ENCODE data around the gene SCYGR8. TPM values are rescaled to one million over a fixed set of nuclear protein-coding genes. Genes with fewer than 3 reads are reported as not detected.

SCYGR8 gene
- total and polyA plus RNA-seq, 10 of the 15 experiments (the other 5 are each of a cell fraction or from before 2014, with no cell fraction given): not detected

DNA sequence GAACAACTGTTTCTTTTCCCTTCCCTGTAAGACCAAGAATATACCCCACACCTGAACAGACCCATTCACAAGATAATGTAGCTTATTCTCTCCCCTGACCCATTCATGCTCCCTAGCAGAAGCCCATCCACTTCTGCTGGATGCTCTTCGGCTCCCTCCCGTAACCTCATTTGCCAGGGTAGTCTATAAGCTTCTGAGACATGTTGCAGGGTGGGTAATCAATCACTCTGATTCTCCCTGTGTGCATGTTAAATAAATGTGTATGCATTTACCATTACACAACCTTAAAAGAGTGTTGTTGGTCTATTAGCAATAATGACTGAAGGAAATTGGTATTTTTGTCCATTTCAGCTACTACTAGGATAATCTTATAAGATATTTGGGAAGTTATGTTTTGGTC lies 29.2 kb upstream of the SCYGR8 start:
- no peak overlapping the region for H3K9ac ChIP-seq (ENCODE audit: control insufficient read depth, insufficient read depth, low read length)
- no peaks in the 10 kb centered on the region for H3K9me3 ChIP-seq (replicated peaks; ENCODE audit: control insufficient read depth, insufficient read depth, low read length)
- in situ Hi-C loops (cut with MboI): no loop called here
- no peaks in the 10 kb centered on the region for H3K27me3 ChIP-seq (replicated peaks in 1 of 2; ENCODE audit: control insufficient read depth in 2 of 2, insufficient read depth in 2 of 2, low read length in 1 of 2)
- POLR2A ChIA-PET: interaction anchor here (0.7 kb wide), 1 partner anchor 134 kb away, joined by 6 read pairs; no protein-coding TSS in a partner anchor
- H3K4me2 ChIP-seq (ENCODE audit: control insufficient read depth, insufficient read depth): no peak overlapping the region
- RAD21 ChIA-PET (ENCODE audit: unreplicated experiment): no interaction called here
- intact Hi-C loops (cut with micrococcal nuclease; ENCODE audit: unreplicated experiment): no loop called here
- no peak for DNase-seq (ENCODE audit: low read depth, low spot score)
- no peak overlapping the region for H2AFZ ChIP-seq (ENCODE audit: control insufficient read depth, low read depth, low read length)
- no peak overlapping the region for H3K27ac ChIP-seq (ENCODE audit: control insufficient read depth, insufficient read depth)
- H3K4me1 ChIP-seq (ENCODE audit: control insufficient read depth, insufficient read depth, low read length): no peaks in the 10 kb centered on the region
- WGBS (ENCODE audit: insufficient coverage, insufficient replicate concordance, low lambda C conversion rate, missing lambda C conversion rate): 90% methylated on average over 2 of the region's 2 CpGs
- SMC1A ChIA-PET (ENCODE audit: uncharacterized antibody, unreplicated experiment): interaction anchor here (0.6 to 1.5 kb wide), 3 partner anchors 10 to 156 kb away, joined by 3 to 4 read pairs (median 3); no protein-coding TSS in a partner anchor
- CTCF ChIA-PET: interaction anchor here (0.7 to 1.5 kb wide), 5 partner anchors 49 to 478 kb away, joined by 3 to 5 read pairs (median 3); no protein-coding TSS in a partner anchor
- no peak overlapping the region for H3K4me3 ChIP-seq
- H3K36me3 ChIP-seq (ENCODE audit: control insufficient read depth in 2 of 2, insufficient read depth in 2 of 2, low read length in 1 of 2): no peaks in the 10 kb centered on the region
- no TSS peak for BruUV-seq (replicated peaks)
- no peak for FAIRE-seq
- no peaks in the 10 kb centered on the region for H3K79me2 ChIP-seq (ENCODE audit: control insufficient read depth, insufficient read depth, low read length)
- ATAC-seq: no peak
- no peaks in the 10 kb centered on the region for H4K20me1 ChIP-seq (ENCODE audit: control insufficient read depth, insufficient read depth)
- TF ChIP-seq HDGF (IDR thresholded peaks at IDR 0.05) (no peak), PAX5 (IDR thresholded peaks at IDR 0.05; ENCODE audit: borderline replicate concordance, low read depth, low read length) (no peak), PML (IDR thresholded peaks at IDR 0.05; ENCODE audit: low read length) (no peak), CBX3 (IDR thresholded peaks at IDR 0.05; ENCODE audit: borderline replicate concordance, low read depth) (no peak), ZSCAN29 (IDR thresholded peaks at IDR 0.05) (no peak), SRF (IDR thresholded peaks at IDR 0.05; ENCODE audit: low read depth in 2 of 2, low read length in 2 of 2) (no peak), CHD1 (IDR thresholded peaks at IDR 0.05; ENCODE audit: low read depth, low read length) (no peak), YY1 (IDR thresholded peaks at IDR 0.05; ENCODE audit: low read depth, low read length) (no peak), WRNIP1 (IDR thresholded peaks at IDR 0.05; ENCODE audit: borderline replicate concordance, low read depth, low read length) (no peak)
- TF ChIP-seq, protein P1, sequence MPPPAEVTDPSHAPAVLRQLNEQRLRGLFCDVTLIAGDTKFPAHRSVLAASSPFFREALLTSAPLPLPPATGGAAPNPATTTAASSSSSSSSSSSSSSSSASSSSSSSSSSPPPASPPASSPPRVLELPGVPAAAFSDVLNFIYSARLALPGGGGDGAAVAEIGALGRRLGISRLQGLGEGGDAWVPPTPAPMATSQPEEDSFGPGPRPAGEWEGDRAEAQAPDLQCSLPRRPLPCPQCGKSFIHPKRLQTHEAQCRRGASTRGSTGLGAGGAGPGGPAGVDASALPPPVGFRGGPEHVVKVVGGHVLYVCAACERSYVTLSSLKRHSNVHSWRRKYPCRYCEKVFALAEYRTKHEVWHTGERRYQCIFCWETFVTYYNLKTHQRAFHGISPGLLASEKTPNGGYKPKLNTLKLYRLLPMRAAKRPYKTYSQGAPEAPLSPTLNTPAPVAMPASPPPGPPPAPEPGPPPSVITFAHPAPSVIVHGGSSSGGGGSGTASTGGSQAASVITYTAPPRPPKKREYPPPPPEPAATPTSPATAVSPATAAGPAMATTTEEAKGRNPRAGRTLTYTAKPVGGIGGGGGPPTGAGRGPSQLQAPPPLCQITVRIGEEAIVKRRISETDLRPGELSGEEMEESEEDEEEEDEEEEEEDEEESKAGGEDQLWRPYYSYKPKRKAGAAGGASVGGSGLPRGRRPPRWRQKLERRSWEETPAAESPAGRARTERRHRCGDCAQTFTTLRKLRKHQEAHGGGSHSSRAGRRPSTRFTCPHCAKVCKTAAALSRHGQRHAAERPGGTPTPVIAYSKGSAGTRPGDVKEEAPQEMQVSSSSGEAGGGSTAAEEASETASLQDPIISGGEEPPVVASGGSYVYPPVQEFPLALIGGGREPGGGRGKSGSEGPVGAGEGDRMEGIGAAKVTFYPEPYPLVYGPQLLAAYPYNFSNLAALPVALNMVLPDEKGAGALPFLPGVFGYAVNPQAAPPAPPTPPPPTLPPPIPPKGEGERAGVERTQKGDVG (CRISPR knock-in tag; IDR thresholded peaks at IDR 0.05): no peak
- TF ChIP-seq, protein P2, sequence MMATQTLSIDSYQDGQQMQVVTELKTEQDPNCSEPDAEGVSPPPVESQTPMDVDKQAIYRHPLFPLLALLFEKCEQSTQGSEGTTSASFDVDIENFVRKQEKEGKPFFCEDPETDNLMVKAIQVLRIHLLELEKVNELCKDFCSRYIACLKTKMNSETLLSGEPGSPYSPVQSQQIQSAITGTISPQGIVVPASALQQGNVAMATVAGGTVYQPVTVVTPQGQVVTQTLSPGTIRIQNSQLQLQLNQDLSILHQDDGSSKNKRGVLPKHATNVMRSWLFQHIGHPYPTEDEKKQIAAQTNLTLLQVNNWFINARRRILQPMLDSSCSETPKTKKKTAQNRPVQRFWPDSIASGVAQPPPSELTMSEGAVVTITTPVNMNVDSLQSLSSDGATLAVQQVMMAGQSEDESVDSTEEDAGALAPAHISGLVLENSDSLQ (IDR thresholded peaks at IDR 0.05): no peak
- TF ChIP-seq, protein P3, sequence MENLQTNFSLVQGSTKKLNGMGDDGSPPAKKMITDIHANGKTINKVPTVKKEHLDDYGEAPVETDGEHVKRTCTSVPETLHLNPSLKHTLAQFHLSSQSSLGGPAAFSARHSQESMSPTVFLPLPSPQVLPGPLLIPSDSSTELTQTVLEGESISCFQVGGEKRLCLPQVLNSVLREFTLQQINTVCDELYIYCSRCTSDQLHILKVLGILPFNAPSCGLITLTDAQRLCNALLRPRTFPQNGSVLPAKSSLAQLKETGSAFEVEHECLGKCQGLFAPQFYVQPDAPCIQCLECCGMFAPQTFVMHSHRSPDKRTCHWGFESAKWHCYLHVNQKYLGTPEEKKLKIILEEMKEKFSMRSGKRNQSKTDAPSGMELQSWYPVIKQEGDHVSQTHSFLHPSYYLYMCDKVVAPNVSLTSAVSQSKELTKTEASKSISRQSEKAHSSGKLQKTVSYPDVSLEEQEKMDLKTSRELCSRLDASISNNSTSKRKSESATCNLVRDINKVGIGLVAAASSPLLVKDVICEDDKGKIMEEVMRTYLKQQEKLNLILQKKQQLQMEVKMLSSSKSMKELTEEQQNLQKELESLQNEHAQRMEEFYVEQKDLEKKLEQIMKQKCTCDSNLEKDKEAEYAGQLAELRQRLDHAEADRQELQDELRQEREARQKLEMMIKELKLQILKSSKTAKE (IDR thresholded peaks at IDR 0.05; ENCODE audit: low read depth, poor library complexity, severe bottlenecking): no peak
- TF ChIP-seq, protein P4, sequence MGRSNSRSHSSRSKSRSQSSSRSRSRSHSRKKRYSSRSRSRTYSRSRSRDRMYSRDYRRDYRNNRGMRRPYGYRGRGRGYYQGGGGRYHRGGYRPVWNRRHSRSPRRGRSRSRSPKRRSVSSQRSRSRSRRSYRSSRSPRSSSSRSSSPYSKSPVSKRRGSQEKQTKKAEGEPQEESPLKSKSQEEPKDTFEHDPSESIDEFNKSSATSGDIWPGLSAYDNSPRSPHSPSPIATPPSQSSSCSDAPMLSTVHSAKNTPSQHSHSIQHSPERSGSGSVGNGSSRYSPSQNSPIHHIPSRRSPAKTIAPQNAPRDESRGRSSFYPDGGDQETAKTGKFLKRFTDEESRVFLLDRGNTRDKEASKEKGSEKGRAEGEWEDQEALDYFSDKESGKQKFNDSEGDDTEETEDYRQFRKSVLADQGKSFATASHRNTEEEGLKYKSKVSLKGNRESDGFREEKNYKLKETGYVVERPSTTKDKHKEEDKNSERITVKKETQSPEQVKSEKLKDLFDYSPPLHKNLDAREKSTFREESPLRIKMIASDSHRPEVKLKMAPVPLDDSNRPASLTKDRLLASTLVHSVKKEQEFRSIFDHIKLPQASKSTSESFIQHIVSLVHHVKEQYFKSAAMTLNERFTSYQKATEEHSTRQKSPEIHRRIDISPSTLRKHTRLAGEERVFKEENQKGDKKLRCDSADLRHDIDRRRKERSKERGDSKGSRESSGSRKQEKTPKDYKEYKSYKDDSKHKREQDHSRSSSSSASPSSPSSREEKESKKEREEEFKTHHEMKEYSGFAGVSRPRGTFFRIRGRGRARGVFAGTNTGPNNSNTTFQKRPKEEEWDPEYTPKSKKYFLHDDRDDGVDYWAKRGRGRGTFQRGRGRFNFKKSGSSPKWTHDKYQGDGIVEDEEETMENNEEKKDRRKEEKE (IDR thresholded peaks at IDR 0.05): no peak
- TF ChIP-seq, protein P5, sequence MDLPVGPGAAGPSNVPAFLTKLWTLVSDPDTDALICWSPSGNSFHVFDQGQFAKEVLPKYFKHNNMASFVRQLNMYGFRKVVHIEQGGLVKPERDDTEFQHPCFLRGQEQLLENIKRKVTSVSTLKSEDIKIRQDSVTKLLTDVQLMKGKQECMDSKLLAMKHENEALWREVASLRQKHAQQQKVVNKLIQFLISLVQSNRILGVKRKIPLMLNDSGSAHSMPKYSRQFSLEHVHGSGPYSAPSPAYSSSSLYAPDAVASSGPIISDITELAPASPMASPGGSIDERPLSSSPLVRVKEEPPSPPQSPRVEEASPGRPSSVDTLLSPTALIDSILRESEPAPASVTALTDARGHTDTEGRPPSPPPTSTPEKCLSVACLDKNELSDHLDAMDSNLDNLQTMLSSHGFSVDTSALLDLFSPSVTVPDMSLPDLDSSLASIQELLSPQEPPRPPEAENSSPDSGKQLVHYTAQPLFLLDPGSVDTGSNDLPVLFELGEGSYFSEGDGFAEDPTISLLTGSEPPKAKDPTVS (IDR thresholded peaks at IDR 0.05; ENCODE audit: low read depth, low read length): no peak
